GM13976 (cell line): ENCODE data around the gene NECAP2.

Experiments
- DNase-seq: peaks from one replicate; pipeline ENCODE4 v3.0.0; 2012; ENCODE audit warnings: low spot score
- CTCF ChIP-seq: IDR thresholded peaks from 2 replicates; pipeline ENCODE4 v1.5.1; 2012; ENCODE audit warnings: borderline replicate concordance, mild to moderate bottlenecking; ENCODE audit not compliant: insufficient read depth; ENCODE audit errors: extremely low read depth, missing control alignments, control extremely low read depth
- in situ Hi-C: fragments of 300-500 bp; cut with MboI; formaldehyde crosslinking; loops from one replicate; pipeline ENCODE4 v1.12.0; 2022; ENCODE audit warnings: low sequenced_read_pairs, mixed read lengths, inconsistent platforms; ENCODE audit not compliant: unreplicated experiment

Gene NECAP2

GRCh38 chr1:16443975-16444770 lies 3.6 kb downstream of the NECAP2 start:
- in situ Hi-C loops, result no loop called here
- TF ChIP-seq CTCF, result no peak
- DNase-seq, result no peak

- TF ChIP-seq CTCF, result no peak
- in situ Hi-C loops, result no loop called here
- DNase-seq, result no peak
Measured at GRCh38 chr1:16445052-16445451, 4.5 kb downstream of the NECAP2 start.

GRCh38 chr1:16446116-16446515 lies 5.6 kb downstream of the NECAP2 start:
- in situ Hi-C loops, result no loop called here
- no peak for DNase-seq

GRCh38 chr1:16447641-16448040 lies 7.1 kb downstream of the NECAP2 start:
- TF ChIP-seq CTCF, result no peak
- in situ Hi-C loops, result no loop called here
- no peak for DNase-seq

More at GRCh38 chr1:16446116-16446515, 5.6 kb downstream of the NECAP2 start:
- no peak for TF ChIP-seq CTCF

GRCh38 chr1:16449065-16449464 lies 8.5 kb downstream of the NECAP2 start:
- no peak for TF ChIP-seq CTCF
- in situ Hi-C loops, result no loop called here
- no peak for DNase-seq

GRCh38 chr1:16449666-16450065 lies 9.1 kb downstream of the NECAP2 start:
- no peak for TF ChIP-seq CTCF
- in situ Hi-C loops, result no loop called here
- no peak for DNase-seq

- no peak for DNase-seq
- in situ Hi-C loops, result no loop called here
- no peak for TF ChIP-seq CTCF
Measured at GRCh38 chr1:16450863-16451481, 10.4 kb downstream of the NECAP2 start.
